ENCODE measurements around the gene GOLGA6L2. TPM values are rescaled to one million over a fixed set of nuclear protein-coding genes. Genes with fewer than 3 reads are reported as not detected.
A peak's percentile ranks its signal among the peaks of the same experiment; 100 is the strongest.

The GOLGA6L2 gene
- total RNA-seq, 1 donor from 2014 or later = not detected

DNA sequence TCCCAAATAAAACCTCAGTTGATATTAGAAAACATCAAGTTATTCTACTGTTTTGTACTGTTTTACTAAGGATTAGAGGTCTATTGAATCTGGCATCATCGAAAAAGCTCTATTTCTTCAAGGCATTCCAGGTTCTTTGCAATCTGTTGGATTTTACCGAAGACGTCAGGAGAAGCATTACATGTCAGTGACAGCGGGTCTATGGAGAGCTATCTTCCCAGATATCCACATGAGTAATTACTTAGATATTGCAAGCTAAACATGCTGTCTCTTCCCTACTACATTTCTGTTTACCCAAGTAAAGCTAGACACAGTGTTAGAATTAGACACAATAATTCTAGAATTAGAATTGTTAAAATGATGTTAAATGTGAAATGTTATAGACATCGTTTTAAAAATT is 10.8 kb upstream of the GOLGA6L2 start:
- Mint-ChIP-seq H3K4me3 (ENCODE audit: unreplicated experiment) (no peak overlapping the region), H3K36me3 (ENCODE audit: low read depth) (no peaks in the 10 kb centered on the region), H3K4me1 (ENCODE audit: low read depth) (no peaks in the 10 kb centered on the region), H3K27ac (ENCODE audit: unreplicated experiment) (no peak overlapping the region), H3K9me3 (ENCODE audit: low read depth) (peaks cover 3% of the 10 kb centered on the region), H3K27me3 (ENCODE audit: low read depth) (peaks cover 5% of the 10 kb centered on the region)
- DNase-seq (ENCODE audit: low spot score) = no peak
- TF ChIP-seq, protein P1, sequence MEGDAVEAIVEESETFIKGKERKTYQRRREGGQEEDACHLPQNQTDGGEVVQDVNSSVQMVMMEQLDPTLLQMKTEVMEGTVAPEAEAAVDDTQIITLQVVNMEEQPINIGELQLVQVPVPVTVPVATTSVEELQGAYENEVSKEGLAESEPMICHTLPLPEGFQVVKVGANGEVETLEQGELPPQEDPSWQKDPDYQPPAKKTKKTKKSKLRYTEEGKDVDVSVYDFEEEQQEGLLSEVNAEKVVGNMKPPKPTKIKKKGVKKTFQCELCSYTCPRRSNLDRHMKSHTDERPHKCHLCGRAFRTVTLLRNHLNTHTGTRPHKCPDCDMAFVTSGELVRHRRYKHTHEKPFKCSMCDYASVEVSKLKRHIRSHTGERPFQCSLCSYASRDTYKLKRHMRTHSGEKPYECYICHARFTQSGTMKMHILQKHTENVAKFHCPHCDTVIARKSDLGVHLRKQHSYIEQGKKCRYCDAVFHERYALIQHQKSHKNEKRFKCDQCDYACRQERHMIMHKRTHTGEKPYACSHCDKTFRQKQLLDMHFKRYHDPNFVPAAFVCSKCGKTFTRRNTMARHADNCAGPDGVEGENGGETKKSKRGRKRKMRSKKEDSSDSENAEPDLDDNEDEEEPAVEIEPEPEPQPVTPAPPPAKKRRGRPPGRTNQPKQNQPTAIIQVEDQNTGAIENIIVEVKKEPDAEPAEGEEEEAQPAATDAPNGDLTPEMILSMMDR (IDR thresholded peaks at IDR 0.05) = no peak

DNA sequence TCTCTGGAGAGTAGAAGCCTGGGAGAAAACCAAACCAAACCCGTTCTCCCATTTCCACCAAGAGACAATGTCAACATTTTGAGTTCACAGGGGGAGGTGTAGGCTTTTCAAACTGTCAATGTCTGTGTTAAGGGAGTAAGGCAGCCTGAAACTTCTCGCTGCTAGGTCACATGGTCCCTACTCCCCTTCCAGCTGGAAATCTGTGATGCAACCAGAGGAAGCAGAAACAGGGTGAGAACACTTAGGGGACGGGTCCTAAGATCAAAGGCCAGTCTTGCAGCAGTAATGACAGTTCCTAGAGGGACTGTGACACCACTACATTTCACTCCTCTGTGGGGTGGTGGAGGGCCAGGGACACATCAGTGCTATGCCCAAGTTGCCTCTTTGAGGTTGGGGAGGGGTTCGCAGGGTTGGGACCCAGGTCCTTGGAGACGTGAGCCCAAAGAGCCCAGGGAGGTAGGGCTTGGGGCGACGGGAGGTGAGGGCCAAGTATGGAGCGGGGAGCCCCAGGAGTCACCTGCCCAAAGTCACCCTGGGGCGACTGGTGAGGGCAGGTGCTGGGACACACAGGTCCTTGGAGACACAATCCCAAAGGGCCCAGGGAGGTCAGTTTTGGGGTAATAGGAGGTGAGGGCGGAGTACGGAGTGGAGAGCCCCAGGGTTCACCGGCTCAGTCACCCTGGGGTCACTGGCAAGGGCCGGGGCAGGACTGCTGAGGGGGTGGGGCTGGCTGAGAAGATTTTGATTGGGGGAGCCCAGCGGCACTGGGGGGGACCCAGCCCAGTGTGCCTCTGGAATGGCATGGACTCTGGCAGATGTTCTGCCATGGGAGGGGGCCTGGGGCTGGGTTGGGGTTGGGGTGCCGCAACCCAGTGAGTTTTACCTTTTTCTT is 582 bp downstream of the GOLGA6L2 start:
- Mint-ChIP-seq H3K27ac (ENCODE audit: unreplicated experiment) (no peak overlapping the region), H3K27me3 (ENCODE audit: low read depth) (peaks cover 2% of the 10 kb centered on the region), H3K36me3 (ENCODE audit: low read depth) (no peaks in the 10 kb centered on the region), H3K9me3 (ENCODE audit: low read depth) (peaks cover 8% of the 10 kb centered on the region), H3K4me3 (ENCODE audit: unreplicated experiment) (no peak overlapping the region), H3K4me1 (ENCODE audit: low read depth) (no peaks in the 10 kb centered on the region)
- peak; percentile 86 for DNase-seq (ENCODE audit: low spot score)
- TF ChIP-seq, protein P1 (IDR thresholded peaks at IDR 0.05) = no peak

DNA sequence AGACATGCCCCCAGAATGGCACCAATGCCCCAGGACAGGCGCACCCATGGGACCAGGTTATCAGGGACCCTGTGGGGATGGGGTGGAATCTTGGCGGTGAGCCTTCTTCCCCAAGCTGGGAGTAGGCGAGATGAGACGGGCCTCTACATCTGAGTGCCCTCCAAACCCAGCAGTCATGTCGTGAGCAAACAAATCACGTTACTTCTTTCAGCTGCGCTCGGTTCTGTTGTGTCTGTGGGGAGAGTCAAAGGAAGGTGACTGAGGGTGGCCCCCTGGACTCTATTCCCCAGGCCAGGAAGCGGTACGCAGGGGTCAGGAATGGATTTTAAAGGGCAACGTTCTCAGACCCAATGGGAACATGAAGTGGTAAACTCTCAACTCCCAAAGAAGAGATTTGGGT is 2.8 kb downstream of the GOLGA6L2 start:
- no peaks in the 10 kb centered on the region for H3K36me3 Mint-ChIP-seq (ENCODE audit: low read depth)
- H3K27me3 Mint-ChIP-seq (ENCODE audit: low read depth) = peaks cover 2% of the 10 kb centered on the region
- H3K27ac Mint-ChIP-seq (ENCODE audit: unreplicated experiment) = no peak overlapping the region
- DNase-seq (ENCODE audit: low spot score) = no peak
- H3K4me1 Mint-ChIP-seq (ENCODE audit: low read depth) = no peaks in the 10 kb centered on the region
- H3K9me3 Mint-ChIP-seq (ENCODE audit: low read depth) = peaks cover 8% of the 10 kb centered on the region
- TF ChIP-seq, protein P1 (IDR thresholded peaks at IDR 0.05) = no peak
- no peak overlapping the region for H3K4me3 Mint-ChIP-seq (ENCODE audit: unreplicated experiment)

DNA sequence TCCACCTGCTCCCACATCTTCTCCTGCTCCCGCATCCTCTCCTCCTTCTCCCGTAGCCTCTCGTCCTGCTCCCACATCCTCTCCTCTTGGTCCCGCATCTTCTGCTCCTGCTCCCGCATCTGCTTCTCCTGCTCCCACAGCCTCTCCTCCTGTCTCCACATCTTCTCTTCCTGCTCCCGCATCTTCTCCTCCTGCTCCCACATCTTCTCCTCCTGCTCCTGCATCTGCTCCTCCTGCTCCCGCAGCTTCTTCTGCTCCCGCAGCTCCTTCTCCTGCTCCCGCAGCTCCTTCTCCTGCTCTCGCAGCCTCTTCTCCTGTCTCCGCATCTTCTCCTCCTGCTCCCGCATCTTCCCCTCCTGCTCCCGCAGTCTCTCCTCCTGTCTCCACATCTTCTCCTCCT is 5.8 kb downstream of the GOLGA6L2 start:
- no peaks in the 10 kb centered on the region for H3K4me1 Mint-ChIP-seq (ENCODE audit: low read depth)
- peak; percentile 54 for DNase-seq (ENCODE audit: low spot score)
- no peak overlapping the region for H3K4me3 Mint-ChIP-seq (ENCODE audit: unreplicated experiment)
- H3K36me3 Mint-ChIP-seq (ENCODE audit: low read depth) = no peaks in the 10 kb centered on the region
- H3K27me3 Mint-ChIP-seq (ENCODE audit: low read depth) = peaks cover 2% of the 10 kb centered on the region
- peaks cover 5% of the 10 kb centered on the region for H3K9me3 Mint-ChIP-seq (ENCODE audit: low read depth)
- TF ChIP-seq, protein P1 (IDR thresholded peaks at IDR 0.05) = no peak
- no peak overlapping the region for H3K27ac Mint-ChIP-seq (ENCODE audit: unreplicated experiment)

DNA sequence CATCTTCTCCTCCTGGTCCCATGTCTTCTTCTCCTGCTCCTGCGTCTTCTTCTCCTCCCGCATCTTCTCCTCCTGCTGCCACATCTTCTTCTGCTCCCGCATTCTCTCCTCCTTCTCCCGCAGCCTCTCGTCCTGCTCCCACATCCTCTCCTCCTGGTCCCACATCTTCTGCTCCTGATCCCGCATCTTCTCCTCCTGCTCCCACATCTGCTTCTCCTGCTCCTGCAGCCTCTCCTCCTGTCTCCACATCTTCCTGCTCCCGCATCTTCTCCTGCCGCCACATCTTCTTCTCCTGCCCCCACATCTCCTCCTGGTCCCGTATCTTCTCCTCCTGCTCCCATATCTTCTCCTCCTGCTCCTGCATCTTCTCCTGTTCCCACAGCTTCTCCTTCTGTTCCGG is 6.4 kb downstream of the GOLGA6L2 start:
- DNase-seq (ENCODE audit: low spot score) = peak; percentile 59
- TF ChIP-seq, protein P1 (IDR thresholded peaks at IDR 0.05) = no peak
- Mint-ChIP-seq H3K27ac (ENCODE audit: unreplicated experiment) (no peak overlapping the region), H3K9me3 (ENCODE audit: low read depth) (peaks cover 5% of the 10 kb centered on the region), H3K36me3 (ENCODE audit: low read depth) (no peaks in the 10 kb centered on the region), H3K27me3 (ENCODE audit: low read depth) (peaks cover 2% of the 10 kb centered on the region), H3K4me1 (ENCODE audit: low read depth) (no peaks in the 10 kb centered on the region), H3K4me3 (ENCODE audit: unreplicated experiment) (no peak overlapping the region)
